ENCODE data around the gene TMEM178B. TPM values are rescaled to one million over a fixed set of nuclear protein-coding genes. Genes with fewer than 3 reads are reported as not detected.

Gene TMEM178B
- total and polyA plus RNA-seq, 9 of the 15 experiments (the other 6 are each of a cell fraction or from before 2014, with no cell fraction given): under 0.01 to 0.03 (median 0.01) TPM; not detected in 5

- Histone ChIP-seq H3K36me3 (ENCODE audit: control insufficient read depth, insufficient read depth, low read length) (no peaks in the 10 kb centered on the region), H3K27me3 (ENCODE audit: control insufficient read depth in 2 of 2, insufficient read depth in 2 of 2, low read length in 2 of 2) (peaks cover 23 to 24% of the 10 kb centered on the region in 2 experiments; a peak in 3 of 5 replicates), H2AFZ (ENCODE audit: low read depth, low read length) (no peak overlapping the region), H3K4me2 (ENCODE audit: insufficient read depth, low read length) (no peak overlapping the region), H3K4me1 (replicated peaks in 1 of 2; ENCODE audit: control insufficient read depth in 2 of 2, insufficient read depth in 2 of 2, low read length in 2 of 2) (no peaks in the 10 kb centered on the region), H4K20me1 (replicated peaks; ENCODE audit: control insufficient read depth, insufficient read depth, low read length) (no peaks in the 10 kb centered on the region), H3K9me1 (ENCODE audit: control insufficient read depth, insufficient read depth, low read length) (no peaks in the 10 kb centered on the region), H3K27ac (ENCODE audit: extremely low read depth, low read depth, low read length) (no peak overlapping the region), H3K79me2 (ENCODE audit: control insufficient read depth, insufficient read depth, low read length) (no peaks in the 10 kb centered on the region), H3K9me3 (replicated peaks; ENCODE audit: control insufficient read depth, insufficient read depth, low read depth, low read length) (no peaks in the 10 kb centered on the region), H3K9ac (ENCODE audit: insufficient read depth in 1 of 2, low read depth in 2 of 2, low read length in 2 of 2) (no peak overlapping the region), H3K4me3 (no peak overlapping the region)
- 2% methylated on average over 3 of the region's 3 CpGs for WGBS (ENCODE audit: insufficient coverage, low coverage, missing lambda C conversion rate)
- DNase-seq (ENCODE audit: extremely low read depth in 1 of 4, low spot score in 3 of 4) (no peak), ATAC-seq (no peak), FAIRE-seq (no peak)
- ChIA-PET CTCF (ENCODE audit: low intra/inter-chr PET ratio) (no interaction called here), POLR2A (no interaction called here)
- in situ Hi-C loops (cut with MboI) (no loop called here), intact Hi-C loops (cut with micrococcal nuclease) (no loop called here)
- no TSS peak for BruUV-seq (replicated peaks)
- TF ChIP-seq KLF6 (CRISPR knock-in tag; IDR thresholded peaks at IDR 0.05; ENCODE audit: borderline replicate concordance) (no peak), ZBTB11 (CRISPR knock-in tag; IDR thresholded peaks at IDR 0.05) (no peak), CLOCK (CRISPR knock-in tag; IDR thresholded peaks at IDR 0.05; ENCODE audit: borderline replicate concordance) (no peak), CUX1 (CRISPR knock-in tag; IDR thresholded peaks at IDR 0.05) (no peak), KDM5B (IDR thresholded peaks at IDR 0.05; ENCODE audit: insufficient replicate concordance, low read depth, low read length) (no peak), CCNT2 (IDR thresholded peaks at IDR 0.05; ENCODE audit: borderline replicate concordance, extremely low read depth, insufficient read length, low read depth, low read length) (no peak), NEUROD1 (IDR thresholded peaks at IDR 0.05; ENCODE audit: borderline replicate concordance, low read depth, low read length, partially characterized antibody) (no peak)
Measured at GRCh38 chr7:141057788-141058187, 16.1 kb upstream of the TMEM178B start.
